GM21786 (cell line): Measurements from ENCODE around the gene PARN.

Experiments
- ATAC-seq: cut with Tn5 transposase; IDR thresholded peaks from one replicate; pipeline ENCODE4 v1.9.1; 2021; ENCODE audit not compliant: unreplicated experiment

PARN gene

DNA sequence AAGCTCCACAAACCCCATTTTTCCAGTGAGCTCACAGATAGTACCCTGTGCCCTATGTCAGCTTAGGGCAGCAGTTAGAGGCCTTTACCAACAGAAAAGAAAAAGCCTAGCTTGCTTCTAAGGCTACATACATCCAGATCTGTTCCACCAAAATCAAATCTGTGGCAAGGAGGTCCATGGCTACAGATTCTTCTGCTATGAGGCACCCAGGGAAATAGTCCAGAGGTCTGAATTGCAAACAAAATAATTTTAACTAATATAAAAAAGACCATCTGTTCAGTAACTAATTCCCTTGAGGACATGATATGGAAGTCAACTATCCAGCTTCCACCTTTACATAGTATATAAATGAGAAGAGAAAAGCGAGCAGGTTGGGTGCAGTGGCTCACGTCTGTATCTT, 129.3 kb downstream of the PARN start:
- no peak for ATAC-seq

DNA sequence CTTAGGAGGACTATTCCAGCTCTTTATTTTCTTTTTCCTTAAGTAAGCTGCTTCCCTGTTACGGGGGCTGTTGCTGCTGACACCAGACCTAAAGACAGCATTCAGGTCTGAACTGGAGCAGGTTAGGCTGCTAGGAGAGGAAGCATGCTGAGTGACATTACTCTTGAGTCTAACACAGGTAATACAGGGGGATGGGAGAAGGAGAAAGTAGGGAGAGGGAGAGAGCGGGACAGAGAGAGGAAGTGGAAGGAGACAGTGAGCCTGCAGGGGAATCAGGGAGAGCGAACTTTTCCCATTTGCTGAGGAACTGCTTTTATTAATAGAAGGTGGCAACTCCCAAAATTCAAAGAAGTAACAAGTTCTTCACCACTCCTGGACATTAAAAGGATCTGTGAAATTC, 130.9 kb downstream of the PARN start:
- no peak for ATAC-seq

DNA sequence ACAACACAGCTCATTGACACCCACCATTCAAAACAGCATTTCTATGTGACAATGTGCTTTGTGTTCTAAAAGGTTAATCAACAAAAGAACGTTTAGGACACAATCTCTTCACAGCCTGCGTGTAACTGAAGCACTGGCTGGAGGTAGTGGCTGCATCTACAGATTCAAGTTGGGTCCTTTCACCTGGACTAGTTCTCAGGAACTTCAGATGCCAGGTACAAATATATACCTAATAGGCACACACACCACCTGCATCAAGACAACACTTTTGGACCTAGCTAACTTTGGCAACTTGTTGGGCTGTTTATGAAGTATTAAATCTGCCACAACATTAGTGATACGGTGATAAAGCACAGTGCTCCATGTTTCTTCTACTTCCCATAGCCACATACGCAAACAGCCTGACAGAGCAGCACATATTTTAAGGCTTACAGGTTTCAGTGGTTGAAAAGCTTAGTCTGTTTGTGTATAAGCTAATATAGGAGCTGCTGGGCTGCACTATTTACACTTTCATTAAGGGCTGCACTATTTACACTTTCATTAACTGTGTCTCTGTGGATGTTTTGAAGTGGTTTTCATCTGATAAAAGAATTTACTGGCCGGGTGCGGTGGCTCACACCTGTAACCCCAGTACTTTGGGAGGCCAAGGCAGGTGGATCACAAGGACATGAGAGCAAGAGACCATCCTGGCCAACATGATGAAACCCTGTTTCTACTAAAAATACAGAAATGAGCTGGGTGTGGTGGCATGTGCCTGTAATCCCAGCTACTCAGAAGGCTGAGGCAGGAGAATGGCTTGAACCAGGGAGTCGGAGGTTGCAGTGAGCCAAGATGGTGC, 132.6 kb downstream of the PARN start:
- ATAC-seq: no peak

DNA sequence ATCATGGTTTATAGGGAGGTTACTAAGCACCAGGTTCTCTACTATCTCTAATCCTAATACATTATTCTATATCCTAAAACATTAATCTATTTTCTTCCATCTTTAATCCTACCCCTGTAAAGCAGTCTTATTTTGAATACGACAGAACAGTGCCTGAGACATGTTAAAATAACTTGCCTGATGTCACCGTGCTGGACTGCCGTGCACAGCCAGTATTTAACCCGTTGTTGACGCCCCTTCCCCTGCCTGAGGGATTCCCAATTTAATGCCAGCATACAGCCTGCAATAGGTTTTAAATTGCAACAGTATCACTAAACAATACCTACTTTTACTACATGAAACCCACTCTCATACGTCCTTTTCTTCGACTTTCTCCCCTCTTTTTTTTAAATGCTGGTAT, 133.3 kb downstream of the PARN start:
- ATAC-seq: no peak

DNA sequence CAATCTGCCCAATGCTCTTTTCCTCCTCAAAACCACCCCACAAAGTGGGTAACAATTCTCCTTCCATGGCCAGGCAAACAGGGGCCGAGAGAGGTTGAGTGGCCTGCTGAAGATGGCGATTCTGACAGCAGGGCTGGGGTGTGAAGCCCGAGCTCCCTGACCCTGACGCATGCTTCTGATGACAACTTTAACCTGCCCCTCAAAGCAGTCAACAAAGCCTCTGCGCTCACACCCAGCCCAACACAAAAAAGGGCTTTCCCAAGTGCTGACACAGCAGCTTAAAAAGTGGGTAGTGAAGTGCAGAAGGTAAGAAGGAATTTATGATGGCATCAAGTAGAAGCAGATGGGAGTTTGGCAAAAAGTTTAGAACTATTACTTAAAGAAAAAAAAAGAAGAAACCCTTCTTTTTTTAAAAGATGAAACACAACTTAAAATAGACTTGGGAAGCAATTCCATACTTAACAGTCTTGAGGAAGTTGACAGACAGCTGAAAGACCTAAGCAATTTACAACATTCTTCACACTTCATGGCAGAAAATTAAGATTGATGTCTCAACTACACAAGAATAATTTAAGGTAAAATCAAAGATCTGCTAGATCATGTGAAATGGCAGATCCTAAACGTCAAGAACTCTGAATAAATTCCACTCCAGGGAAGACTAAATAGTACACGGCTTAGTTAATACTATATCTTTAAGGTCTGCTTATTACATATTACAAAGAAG, 133.9 kb downstream of the PARN start:
- no peak for ATAC-seq

DNA sequence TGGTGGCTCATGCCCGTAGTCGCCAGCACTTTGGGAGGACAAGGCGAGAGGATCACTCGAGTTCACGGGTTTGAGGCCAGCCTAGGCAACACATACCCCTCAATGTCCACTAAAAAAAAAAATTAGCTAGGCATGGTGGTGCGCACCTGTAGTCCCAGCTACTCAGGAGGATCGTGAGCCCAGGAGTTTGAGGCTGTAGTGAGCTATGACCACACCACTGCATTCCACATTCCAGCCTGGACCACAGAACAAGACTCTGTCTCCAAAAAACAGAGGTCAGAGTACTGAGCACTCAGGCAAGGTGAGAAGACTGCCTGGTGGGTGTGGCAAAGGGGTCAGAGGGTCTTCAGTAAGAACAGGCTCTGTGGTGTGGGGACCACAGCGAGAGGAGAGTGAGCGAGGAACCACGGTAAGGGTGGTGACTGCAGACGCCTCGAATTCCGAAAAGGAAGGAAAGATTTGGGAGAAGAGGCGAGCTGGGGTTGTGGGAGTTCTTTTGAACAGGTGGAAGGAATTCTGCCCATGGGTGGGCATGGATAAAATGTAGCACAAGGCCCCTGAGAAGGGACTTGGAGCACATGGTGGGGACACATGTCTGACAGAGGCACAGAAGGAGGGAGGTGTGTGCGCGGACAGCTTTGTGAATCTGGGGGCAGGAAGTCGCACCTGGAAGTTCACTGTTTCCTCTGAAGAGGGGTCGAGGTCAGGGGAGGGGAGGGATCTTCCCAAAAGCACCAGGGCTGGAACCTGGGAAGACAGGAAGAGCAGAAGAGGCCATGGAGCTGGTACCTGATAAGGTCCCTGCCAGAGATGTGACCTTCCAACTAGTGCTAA, 134.6 kb downstream of the PARN start:
- ATAC-seq: no peak

DNA sequence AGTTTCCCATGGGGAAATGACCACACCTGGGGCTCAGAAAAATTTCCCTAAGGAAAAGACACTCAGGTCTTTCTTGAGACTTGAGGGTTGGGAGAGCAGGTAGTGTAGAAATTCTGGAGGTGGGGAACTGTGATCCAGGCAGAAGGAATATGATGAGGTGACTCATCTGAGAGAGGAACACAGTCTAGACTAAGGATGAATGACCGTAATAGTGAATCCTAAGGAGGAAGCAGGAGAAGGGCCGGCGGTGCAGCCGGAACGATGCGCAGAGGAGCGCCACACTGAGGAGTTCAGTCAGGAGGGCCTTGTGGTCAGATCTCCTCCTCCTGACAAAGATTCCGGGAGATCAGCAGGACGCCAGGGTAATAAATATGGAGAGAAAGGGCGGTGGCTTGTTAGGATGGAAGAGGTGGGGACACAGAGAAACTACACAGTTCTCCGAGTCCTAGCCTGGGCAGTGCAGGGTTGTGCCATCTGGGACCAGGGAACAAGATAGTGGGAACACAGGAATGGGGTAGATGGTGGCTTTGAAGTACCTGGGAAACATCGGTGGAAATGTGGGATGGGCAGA, 135.6 kb downstream of the PARN start:
- ATAC-seq: no peak

DNA sequence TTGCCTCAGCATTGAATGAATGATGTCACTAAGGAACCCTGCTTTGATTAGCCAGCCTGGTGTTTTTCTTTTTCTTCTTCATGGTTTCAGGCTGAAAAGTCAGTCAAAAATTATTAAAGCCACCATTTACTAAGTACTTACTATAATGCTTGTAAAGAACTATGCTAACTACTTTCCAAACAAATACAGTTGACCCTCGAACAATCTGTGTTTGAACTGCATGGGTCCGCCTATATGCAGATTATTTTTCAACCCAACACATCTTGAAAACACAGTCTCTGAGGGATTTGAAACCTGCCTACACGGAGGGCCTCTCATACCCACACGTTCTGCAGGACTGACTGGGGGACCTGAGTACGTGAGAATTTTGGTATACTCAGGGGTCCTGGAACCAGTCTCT, 136.3 kb downstream of the PARN start:
- ATAC-seq: no peak

DNA sequence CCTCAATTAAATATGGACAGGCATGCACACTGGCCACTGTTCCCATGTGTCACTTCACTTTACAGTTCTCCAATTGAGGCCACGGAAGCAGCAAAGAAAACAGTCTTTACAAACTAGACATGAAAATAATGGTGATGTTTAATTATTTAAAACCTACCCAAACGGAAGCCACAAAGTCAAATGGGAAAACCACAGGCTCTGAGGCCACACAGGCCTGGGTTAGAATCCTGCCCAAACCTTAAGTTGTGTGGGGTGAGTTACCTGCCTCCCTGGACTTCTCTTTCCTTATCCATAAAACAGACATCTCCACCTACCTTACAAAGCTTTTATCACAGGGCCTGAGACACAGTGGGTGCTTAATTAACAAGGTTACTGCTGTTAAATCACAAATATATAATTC, 137.4 kb downstream of the PARN start:
- no peak for ATAC-seq

DNA sequence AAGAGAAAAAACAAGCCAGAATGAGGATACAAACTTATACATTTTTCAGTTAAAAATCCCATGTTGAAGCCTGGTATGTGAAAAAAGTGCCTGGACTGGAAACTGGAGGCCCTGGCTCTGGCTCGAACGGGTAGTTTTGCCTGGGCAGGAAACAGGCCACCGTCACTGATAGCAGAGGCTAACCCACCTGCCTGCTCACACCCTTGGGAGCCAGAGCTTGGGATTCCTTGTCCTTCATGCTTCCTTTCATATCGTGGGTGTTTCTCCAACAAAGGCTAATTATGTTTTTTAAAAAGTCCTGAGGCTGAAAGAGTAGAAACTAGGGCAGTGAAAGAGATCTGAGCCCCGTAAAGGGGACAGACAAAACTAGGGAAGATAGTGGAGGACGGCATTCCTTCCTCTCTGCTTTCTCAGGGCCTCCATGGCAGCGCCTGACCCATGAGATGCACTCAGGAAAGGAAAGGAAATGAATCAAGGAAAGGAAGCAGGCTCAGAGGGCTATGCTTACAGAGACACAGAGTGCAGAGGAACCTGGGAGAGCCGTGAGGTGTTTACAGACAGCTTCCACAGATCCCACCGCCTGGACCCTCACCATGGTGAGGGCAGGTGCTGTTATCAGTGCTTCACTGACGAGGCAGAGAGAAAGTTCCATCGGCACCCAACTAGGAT, 138.1 kb downstream of the PARN start:
- no peak for ATAC-seq

DNA sequence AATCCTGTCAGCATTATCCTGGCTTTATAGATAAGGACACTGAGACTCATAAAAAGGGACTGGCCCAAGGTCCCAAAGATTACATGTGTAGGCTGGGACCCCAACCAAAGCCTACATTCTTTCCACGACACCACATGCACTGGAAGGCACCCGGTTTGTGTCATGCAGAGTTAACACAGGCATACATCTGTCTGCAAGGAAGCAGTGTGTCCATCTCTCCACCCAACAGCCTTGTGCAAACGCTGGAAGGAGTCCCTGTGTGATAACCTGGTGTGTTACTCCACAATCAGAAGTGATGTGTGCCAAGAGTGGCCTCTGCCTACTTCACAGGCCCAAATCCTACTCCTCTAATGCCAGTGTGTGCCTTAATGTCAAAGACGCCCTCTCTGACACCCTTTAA, 139.8 kb downstream of the PARN start:
- ATAC-seq: no peak

DNA sequence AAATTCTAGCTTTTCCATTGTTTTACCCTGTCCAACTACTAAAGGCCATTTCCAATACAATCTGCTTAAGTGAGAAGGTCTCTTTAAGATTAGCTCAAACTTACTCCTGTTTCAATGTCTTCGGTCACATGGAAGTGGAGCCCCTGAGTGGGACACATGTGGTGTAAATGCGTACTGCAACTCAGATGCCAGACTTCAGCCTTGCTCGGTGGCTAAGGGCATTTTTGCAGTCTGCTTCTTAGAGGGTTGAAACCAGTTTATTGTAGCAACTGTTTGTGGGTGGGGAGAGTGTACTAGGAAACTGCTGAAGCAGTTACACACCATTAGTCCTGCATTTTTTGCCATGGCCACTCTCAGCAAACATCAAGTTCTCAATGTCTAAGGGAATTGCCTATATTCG, 140.6 kb downstream of the PARN start:
- no peak for ATAC-seq

DNA sequence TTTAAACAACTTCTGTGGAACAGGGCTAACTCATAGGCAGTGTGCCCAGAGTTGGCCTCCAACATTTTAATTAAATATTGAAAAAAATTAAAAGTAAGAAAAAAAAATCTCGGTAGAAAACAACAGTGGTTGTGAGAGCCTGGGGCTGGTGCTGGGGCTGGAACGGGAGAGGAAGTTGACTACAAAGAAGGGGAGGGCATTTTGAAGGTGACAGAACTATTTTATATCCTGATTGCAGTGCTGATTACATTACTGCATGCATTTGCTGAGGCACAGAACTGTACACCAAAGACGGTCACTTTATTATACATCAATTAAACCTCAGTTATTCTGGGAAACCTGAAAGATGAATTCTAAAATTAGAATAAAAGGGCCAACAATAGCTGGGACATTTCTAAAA, 142.5 kb downstream of the PARN start:
- no peak for ATAC-seq

DNA sequence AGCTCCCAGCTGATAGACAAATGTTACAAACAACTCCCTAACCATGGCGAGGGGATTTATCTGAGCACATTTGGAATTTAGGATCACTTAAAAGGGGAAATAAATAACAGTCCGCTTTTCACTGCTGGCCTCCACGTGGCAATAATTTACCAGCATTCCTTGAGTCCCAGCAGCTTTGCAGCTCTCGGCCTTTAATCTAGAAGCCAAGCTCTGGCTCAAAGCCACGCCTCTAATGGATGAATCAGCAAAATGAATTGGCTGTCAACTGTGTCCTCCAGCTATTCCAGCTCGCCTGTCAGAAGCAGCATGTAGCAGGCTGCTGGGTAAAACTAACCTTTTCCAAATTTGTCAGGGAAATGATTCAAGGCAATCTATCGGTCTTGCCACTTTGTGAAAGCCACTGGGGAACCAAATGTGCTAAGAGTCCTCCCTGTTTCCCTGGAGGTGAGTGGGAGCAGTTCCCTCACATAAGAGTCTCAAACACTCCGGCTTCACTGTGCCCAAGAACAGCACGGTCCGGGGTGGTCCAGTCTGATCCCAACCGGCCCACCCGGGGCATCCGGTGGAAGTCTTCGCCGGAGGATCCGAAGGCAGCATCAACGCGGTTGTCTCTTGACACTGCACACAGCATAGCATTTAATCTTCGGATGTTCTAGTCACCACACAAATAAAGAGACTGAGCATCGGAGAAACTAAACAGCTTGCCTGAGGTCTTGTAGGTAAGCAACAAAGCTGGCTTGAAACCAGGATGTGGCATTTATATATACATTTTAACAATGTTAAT, 143.3 kb downstream of the PARN start:
- ATAC-seq: no peak

DNA sequence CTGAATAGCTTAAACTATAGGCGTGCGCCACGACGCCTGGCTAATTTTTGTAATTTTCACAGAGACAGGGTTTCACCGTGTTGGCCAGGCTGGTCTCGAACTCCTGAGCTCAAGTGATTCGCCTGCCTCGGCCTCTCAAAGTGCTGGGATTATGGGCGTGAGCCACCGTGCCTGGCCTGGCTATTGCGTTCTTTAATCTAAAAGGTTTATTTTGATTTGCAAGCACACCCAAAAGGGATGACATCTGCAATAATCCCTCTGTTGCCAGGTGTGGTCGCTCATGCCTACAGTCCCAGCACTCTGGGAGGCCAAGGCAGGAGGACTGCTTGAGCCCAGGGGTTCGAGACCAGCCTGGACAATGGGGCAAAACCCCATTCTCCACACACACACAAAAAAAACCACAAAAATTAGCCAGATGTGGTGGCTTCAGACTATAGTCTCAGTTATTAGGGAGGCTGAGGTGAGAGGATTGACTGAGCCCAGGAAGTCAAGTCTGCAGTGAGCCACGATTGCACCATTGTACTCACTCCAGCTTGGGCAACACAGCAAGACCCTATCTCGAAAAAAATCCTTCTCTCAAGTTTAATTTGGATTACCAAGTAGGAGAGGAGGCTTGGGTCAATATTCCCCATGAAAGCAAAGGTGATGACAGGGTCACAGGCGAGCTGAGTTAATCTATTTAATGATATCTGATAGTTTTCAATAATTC, 144.1 kb downstream of the PARN start:
- ATAC-seq: no peak

DNA sequence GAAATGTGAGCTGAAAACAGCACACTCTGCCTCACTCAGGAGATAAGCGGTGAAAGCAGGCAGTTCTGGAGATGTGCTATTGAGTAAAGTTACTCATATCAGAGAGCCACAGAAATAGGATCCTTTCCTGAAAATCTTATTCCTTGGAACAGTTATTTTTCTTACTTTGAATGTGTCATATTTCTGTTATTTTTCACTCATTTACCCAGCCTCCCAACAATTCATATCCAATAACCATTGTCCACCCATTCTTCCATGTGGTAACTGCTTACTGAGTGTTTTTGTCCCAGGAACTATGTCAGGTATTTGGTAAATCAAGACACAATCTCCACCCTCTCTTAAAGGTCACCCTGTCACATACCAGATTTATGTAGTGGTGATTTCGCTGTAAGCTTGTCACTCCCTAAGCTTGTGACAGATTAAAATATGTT, 144.9 kb downstream of the PARN start:
- ATAC-seq: no peak

DNA sequence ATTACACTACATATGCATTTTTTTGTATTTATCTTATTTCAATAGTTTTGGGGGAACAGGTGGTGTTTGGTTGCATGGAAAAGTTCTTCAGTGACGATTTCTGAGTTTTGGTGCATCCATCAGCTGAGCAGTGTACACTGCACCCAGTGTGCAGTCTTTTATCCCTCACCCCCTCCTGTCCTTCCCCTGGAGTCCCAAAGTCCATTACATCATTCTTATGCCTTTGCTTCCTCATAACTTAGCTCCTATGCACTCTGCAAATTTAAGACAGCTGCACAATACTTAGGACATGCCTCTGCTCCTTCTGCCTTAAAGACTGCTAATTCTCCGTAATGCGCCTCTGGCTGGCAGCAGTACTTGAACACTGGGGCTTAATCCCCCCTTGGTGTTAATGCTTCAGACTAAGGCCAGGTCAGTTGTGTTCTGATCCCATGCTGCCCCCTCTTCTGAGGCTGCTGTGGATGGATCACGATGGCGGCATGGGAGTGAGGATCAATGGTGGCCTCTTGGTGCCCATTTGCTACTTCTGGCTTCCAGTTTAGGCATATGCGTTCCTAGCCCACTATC, 146.2 kb downstream of the PARN start:
- no peak for ATAC-seq

DNA sequence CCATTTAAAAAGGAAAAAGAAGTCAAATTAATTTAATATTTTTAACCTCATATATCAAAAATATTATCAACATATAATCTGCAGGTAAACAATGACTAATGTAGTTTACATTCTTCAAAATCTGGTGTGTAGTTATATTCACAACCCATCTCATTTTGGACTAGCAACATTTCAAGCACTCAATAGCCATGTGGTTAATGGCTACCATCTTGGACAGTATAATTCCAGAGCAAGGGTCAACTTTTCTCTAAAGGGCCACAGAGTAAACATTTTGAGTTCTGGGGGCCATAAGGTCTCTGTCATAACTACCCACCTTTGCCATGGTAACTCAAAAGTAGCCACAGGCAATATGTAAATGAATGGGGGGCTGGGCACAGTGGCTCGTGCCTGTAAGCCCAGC, 153.9 kb downstream of the PARN start:
- ATAC-seq: no peak
